Measurements from ENCODE around the gene ARID4B.
"Not testable (repeated sequence)": the region's sequence is repeated elsewhere in the genome, so short reads cannot be mapped to it uniquely, and the experiment has no call there.

The ARID4B gene

GRCh38 chr1:235266325-235266724 lies 61.7 kb downstream of the ARID4B start:
- TF ChIP-seq, protein P1, sequence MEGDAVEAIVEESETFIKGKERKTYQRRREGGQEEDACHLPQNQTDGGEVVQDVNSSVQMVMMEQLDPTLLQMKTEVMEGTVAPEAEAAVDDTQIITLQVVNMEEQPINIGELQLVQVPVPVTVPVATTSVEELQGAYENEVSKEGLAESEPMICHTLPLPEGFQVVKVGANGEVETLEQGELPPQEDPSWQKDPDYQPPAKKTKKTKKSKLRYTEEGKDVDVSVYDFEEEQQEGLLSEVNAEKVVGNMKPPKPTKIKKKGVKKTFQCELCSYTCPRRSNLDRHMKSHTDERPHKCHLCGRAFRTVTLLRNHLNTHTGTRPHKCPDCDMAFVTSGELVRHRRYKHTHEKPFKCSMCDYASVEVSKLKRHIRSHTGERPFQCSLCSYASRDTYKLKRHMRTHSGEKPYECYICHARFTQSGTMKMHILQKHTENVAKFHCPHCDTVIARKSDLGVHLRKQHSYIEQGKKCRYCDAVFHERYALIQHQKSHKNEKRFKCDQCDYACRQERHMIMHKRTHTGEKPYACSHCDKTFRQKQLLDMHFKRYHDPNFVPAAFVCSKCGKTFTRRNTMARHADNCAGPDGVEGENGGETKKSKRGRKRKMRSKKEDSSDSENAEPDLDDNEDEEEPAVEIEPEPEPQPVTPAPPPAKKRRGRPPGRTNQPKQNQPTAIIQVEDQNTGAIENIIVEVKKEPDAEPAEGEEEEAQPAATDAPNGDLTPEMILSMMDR (IDR thresholded peaks at IDR 0.05; ENCODE audit: control extremely low read depth, extremely low read depth, low read depth, missing control alignments) = no peak
- ChIA-PET CTCF (interaction anchor here (2.1 kb wide), 1 partner anchor 14 kb away, joined by 6 read pairs; no protein-coding TSS in a partner anchor), POLR2A (no interaction called here)
- DNase-seq (ENCODE audit: extremely low spot score) = no peak

GRCh38 chr1:235265900-235266299 lies 62.1 kb downstream of the ARID4B start:
- CTCF ChIA-PET = interaction anchor here (2.1 kb wide), 1 partner anchor 13 kb away, joined by 6 read pairs; no protein-coding TSS in a partner anchor
- POLR2A ChIA-PET = no interaction called here
- DNase-seq (ENCODE audit: extremely low spot score) = no peak
- TF ChIP-seq, protein P1 (IDR thresholded peaks at IDR 0.05; ENCODE audit: control extremely low read depth, extremely low read depth, low read depth, missing control alignments) = no peak

DNA sequence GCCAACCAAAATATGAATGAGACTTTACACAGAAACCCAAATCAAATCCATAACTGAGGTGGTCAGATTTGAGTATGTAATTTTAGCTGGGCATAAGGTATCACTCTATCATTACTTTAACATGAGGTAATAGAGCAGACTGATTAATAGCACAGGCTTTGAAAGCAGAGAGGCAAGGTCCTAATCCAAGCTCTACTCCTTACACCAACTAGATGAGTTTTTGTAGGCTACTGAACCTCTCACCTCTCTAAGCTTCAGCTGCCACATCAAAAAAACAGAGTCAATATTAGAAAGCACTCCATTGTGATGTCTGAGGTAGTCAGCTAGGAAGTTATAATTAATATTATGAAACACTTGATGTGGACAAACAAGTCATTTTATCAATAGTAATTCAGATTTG lies 63.7 kb downstream of the ARID4B start:
- DNase-seq (ENCODE audit: extremely low spot score) = no peak
- TF ChIP-seq, protein P1 (IDR thresholded peaks at IDR 0.05; ENCODE audit: control extremely low read depth, extremely low read depth, low read depth, missing control alignments) = no peak
- ChIA-PET POLR2A (no interaction called here), CTCF (interaction anchor here (1.0 to 2.8 kb wide), 4 partner anchors 11 to 152 kb away, joined by 3 to 9 read pairs (median 6); no protein-coding TSS in a partner anchor)

DNA sequence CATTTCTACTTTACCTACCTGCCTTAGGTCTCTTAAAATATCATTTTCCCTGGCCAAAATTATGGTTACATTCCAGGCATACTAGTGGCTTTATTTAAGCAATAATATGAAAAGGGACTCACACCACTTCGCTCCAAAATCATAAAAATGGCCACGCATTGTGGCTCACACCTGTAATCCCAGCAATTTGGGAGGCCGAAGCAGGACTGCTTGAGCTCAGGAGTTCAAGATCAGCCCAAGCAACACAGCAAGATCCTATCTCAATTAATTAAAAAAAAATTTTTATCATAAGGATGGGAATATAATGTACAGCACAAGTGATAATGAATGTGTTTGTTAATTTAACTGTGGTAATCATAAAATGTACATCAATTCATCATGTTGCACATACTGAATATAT lies 65.4 kb downstream of the ARID4B start:
- DNase-seq (ENCODE audit: extremely low spot score) = no peak
- ChIA-PET CTCF (interaction anchor here (1.1 to 2.8 kb wide), 6 partner anchors 10 to 27 kb away, joined by 3 to 11 read pairs (median 7); no protein-coding TSS in a partner anchor), POLR2A (no interaction called here)
- TF ChIP-seq, protein P1 (IDR thresholded peaks at IDR 0.05; ENCODE audit: control extremely low read depth, extremely low read depth, low read depth, missing control alignments) = no peak

- ChIA-PET CTCF (interaction anchor here (1.0 to 2.4 kb wide), 5 partner anchors 8 to 153 kb away, joined by 3 to 11 read pairs (median 6); no protein-coding TSS in a partner anchor), POLR2A (no interaction called here)
- DNase-seq (ENCODE audit: extremely low spot score) = no peak
- TF ChIP-seq, protein P1 (IDR thresholded peaks at IDR 0.05; ENCODE audit: control extremely low read depth, extremely low read depth, low read depth, missing control alignments) = no peak
Measured at GRCh38 chr1:235261243-235261642, 66.7 kb downstream of the ARID4B start.

DNA sequence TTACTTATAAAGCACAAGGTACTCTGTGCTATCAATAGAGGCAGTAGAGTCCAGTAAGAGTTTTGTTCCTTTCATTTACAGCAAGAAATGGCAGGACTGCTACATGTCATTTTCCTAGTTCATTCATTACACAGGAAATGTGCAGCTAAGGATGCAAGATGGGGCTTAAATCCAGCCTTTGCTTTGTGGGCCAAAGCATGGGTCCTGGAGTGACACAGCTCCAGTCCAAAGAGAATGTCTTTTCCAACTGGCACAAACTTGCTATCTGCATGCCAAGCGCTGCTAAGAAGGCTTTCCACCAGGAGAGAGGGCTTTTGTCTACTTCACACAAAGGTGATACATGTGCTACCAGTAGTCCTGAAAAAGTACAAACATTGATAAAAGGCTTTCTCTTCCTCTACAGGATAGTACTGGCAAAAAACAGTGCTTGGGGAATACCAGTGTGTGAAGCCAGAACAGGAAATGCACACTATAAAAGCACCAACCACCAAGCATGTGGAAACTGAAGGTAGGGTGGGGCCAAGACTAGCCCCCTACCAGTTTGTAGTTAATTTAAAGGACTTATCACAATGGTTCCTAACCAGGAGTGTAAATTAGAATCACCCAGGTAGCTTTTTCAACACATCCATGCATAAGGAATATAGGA lies 68.7 kb downstream of the ARID4B start:
- TF ChIP-seq, protein P1 (IDR thresholded peaks at IDR 0.05; ENCODE audit: control extremely low read depth, extremely low read depth, low read depth, missing control alignments) = no peak
- no peak for DNase-seq (ENCODE audit: extremely low spot score)
- CTCF ChIA-PET = interaction anchor here (0.8 to 4.9 kb wide), 12 partner anchors 10 to 157 kb away, joined by 3 to 38 read pairs (median 3); no protein-coding TSS in a partner anchor
- POLR2A ChIA-PET = no interaction called here

DNA sequence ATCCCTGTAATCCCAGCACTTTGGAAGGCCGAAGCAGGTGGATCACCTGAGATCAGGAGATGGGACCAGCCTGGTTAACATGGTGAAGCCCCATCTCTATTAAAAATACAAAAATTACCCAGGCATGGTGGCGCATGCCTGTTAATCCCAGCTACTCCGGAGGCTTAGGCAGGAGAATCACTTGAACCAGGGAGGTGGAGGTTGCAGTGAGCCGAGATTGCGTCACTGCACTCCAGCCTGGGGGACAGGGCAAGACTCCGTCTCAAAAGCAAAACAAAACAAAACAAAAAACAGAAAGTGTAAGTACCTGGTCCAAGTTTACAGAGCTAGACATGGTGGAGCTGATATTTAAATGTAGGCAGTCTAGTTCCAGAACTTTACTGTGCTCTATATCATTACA lies 69.9 kb downstream of the ARID4B start:
- ChIA-PET CTCF (interaction anchor here (1.0 to 4.9 kb wide), 9 partner anchors 11 to 247 kb away, joined by 3 to 38 read pairs (median 3); partner anchors contain the start of gene B3GALNT2), POLR2A (interaction anchor here (0.5 kb wide), 1 partner anchor 19 kb away, joined by 3 read pairs; no protein-coding TSS in a partner anchor)
- not testable (repeated sequence) for DNase-seq (ENCODE audit: extremely low spot score)

Data from GM10248 (cell line).